GM12878 (cell line): Measurements from ENCODE around the gene TOR2A. TPM values are rescaled to one million over a fixed set of nuclear protein-coding genes. Genes with fewer than 3 reads are reported as not detected.

Experiments
- BRCA1 ChIP-seq: IDR thresholded peaks from 2 replicates; pipeline ENCODE4 v1.6.1; 2011; ENCODE audit warnings: low read depth, low read length, improper control_type of control experiment
- EZH2 ChIP-seq: IDR thresholded peaks from 2 replicates; pipeline ENCODE4 v1.6.1; 2012; ENCODE audit warnings: low read depth, mild to moderate bottlenecking, control low read depth, inconsistent platforms, low read length, borderline replicate concordance; ENCODE audit not compliant: control insufficient read depth
- HDAC2 ChIP-seq: fragments of 200-600 bp; sonication (generic); IDR thresholded peaks from 2 replicates; pipeline ENCODE4 v1.6.1; 2017
- IKZF2 ChIP-seq, 2 experiments: fragments of 450-650 bp; IDR thresholded peaks; 2 replicates each; pipeline ENCODE4 v1.6.1; 2017; ENCODE audit warnings: mild to moderate bottlenecking in 2 of 2, moderate library complexity in 2 of 2
- IRF4 ChIP-seq: IDR thresholded peaks from 2 replicates; pipeline ENCODE4 v1.6.1; 2011; ENCODE audit warnings: low read depth, low read length
- KAT2A ChIP-seq: conservative IDR thresholded peaks from 2 replicates; pipeline ENCODE4 v1.6.1; 2011; ENCODE audit warnings: low read depth, low read length; ENCODE audit not compliant: control insufficient read depth
- KLF5 ChIP-seq: fragments of 450-650 bp; IDR thresholded peaks from 2 replicates; pipeline ENCODE4 v1.6.1; 2014; ENCODE audit warnings: mild to moderate bottlenecking; ENCODE audit not compliant: partially characterized antibody
- LARP7 ChIP-seq: fragments of 450-650 bp; IDR thresholded peaks from 2 replicates; pipeline ENCODE4 v1.6.1; 2017; ENCODE audit warnings: mild to moderate bottlenecking
- MYB ChIP-seq: fragments of 150-350 bp; IDR thresholded peaks from 2 replicates; pipeline ENCODE4 v1.6.1; 2014; ENCODE audit warnings: mild to moderate bottlenecking, low read depth, low read length, borderline replicate concordance
- NBN ChIP-seq: fragments of 450-650 bp; IDR thresholded peaks from 2 replicates; pipeline ENCODE4 v1.6.1; 2016
- NFIC ChIP-seq: IDR thresholded peaks from 2 replicates; pipeline ENCODE4 v1.6.1; 2012; ENCODE audit warnings: low read depth, mild to moderate bottlenecking, inconsistent platforms, low read length, moderate library complexity
- NFYB ChIP-seq: IDR thresholded peaks from 2 replicates; pipeline ENCODE4 v1.6.1; 2011; ENCODE audit warnings: low read depth, mild to moderate bottlenecking, low read length, improper control_type of control experiment, moderate library complexity; ENCODE audit not compliant: insufficient read depth
- NR2C2 ChIP-seq: IDR thresholded peaks from 2 replicates; pipeline ENCODE4 v1.6.1; 2011; ENCODE audit warnings: borderline replicate concordance, low read depth; ENCODE audit not compliant: control insufficient read depth, insufficient read length
- POLR2A ChIP-seq: IDR thresholded peaks from 2 replicates; pipeline ENCODE4 v1.6.1; 2011; ENCODE audit warnings: low read depth, mild to moderate bottlenecking, low read length
- SIN3A ChIP-seq: IDR thresholded peaks from 2 replicates; pipeline ENCODE4 v1.6.1; 2012; ENCODE audit warnings: low read depth, low read length, improper control_type of control experiment
- SMAD1 ChIP-seq: fragments of 450-650 bp; IDR thresholded peaks from 2 replicates; pipeline ENCODE4 v1.6.1; 2018; ENCODE audit warnings: mild to moderate bottlenecking, low read depth; ENCODE audit not compliant: partially characterized antibody
- SMC3 ChIP-seq: IDR thresholded peaks from 2 replicates; pipeline ENCODE4 v1.6.1; 2011; ENCODE audit warnings: low read length, improper control_type of control experiment, borderline replicate concordance
- SP1 ChIP-seq: IDR thresholded peaks from one replicate; pipeline ENCODE4 v1.6.1; 2011; ENCODE audit warnings: low read depth, low read length
- STAT1 ChIP-seq: fragments of 450-650 bp; conservative IDR thresholded peaks from 2 replicates; pipeline ENCODE4 v1.6.1; 2014; ENCODE audit warnings: antibody characterized with exemption, mild to moderate bottlenecking
- SUZ12 ChIP-seq: fragments of 200-600 bp; sonication (generic); IDR thresholded peaks from one replicate; pipeline ENCODE4 v1.6.1; 2018; ENCODE audit warnings: antibody characterized with exemption, mild to moderate bottlenecking; ENCODE audit not compliant: unreplicated experiment
- TAF1 ChIP-seq: IDR thresholded peaks from 2 replicates; pipeline ENCODE4 v1.6.1; 2011; ENCODE audit warnings: mild to moderate bottlenecking, low read depth, low read length, borderline replicate concordance
- YY1 ChIP-seq: IDR thresholded peaks from 2 replicates; pipeline ENCODE4 v1.6.1; 2011; ENCODE audit warnings: low read depth, mild to moderate bottlenecking, low read length
- ZNF384 ChIP-seq: IDR thresholded peaks from 2 replicates; pipeline ENCODE4 v1.6.1; 2012; ENCODE audit warnings: low read depth, mild to moderate bottlenecking, low read length, improper control_type of control experiment, borderline replicate concordance
- ZZZ3 ChIP-seq: IDR thresholded peaks from 2 replicates; pipeline ENCODE4 v1.6.1; 2011; ENCODE audit warnings: low read depth; ENCODE audit not compliant: control insufficient read depth, insufficient read length
- polyA plus RNA-seq, 11 experiments: library from polyadenylated mRNA; depleted of rRNA in 4 of 11; unstranded in 6 of 11; stranded (reverse) in 5 of 11; fragments of >200 nt; fragmentation: Nextera tagmentation in 4 of 11; fragmentation: Illumina TruSeq in 1 of 11; extraction: Ambion mirVana in 4 of 11; extraction: Trizol in 1 of 11; gene quantifications; 1 replicate in 1 of 11; 2 replicates in 10 of 11; pipeline versions ENCODE4 v1.2.1 to v1.2.3, GENCODE V29; 2011 to 2016; ENCODE audit warnings: inconsistent platforms in 2 of 11, missing spikeins in 2 of 11, low read depth in 1 of 11
- total RNA-seq, 4 experiments: library from RNA; depleted of rRNA in 3 of 4; stranded (reverse); fragments of >200 nt in 3 of 4; fragmentation: Illumina TruSeq in 1 of 4; extraction: Trizol in 1 of 4; gene quantifications; 2 replicates each; pipeline versions ENCODE4 v1.2.1 to v1.2.3, GENCODE V29; 2013 to 2021
- TF ChIP-seq, protein P1 (sequence below): fragments of 450-650 bp; IDR thresholded peaks from 2 replicates; pipeline ENCODE4 v1.6.1; 2018; ENCODE audit warnings: mild to moderate bottlenecking, low read depth, moderate library complexity; ENCODE audit not compliant: partially characterized antibody
- TF ChIP-seq, protein P2 (sequence below): fragments of 450-650 bp; IDR thresholded peaks from 2 replicates; pipeline ENCODE4 v1.6.1; 2017; ENCODE audit warnings: mild to moderate bottlenecking, moderate library complexity

TOR2A gene
- total and polyA plus RNA-seq, 10 of the 15 experiments (the other 5 are each of a cell fraction or from before 2014, with no cell fraction given), result 0.52 to 23.7 (median 8.5) TPM

DNA sequence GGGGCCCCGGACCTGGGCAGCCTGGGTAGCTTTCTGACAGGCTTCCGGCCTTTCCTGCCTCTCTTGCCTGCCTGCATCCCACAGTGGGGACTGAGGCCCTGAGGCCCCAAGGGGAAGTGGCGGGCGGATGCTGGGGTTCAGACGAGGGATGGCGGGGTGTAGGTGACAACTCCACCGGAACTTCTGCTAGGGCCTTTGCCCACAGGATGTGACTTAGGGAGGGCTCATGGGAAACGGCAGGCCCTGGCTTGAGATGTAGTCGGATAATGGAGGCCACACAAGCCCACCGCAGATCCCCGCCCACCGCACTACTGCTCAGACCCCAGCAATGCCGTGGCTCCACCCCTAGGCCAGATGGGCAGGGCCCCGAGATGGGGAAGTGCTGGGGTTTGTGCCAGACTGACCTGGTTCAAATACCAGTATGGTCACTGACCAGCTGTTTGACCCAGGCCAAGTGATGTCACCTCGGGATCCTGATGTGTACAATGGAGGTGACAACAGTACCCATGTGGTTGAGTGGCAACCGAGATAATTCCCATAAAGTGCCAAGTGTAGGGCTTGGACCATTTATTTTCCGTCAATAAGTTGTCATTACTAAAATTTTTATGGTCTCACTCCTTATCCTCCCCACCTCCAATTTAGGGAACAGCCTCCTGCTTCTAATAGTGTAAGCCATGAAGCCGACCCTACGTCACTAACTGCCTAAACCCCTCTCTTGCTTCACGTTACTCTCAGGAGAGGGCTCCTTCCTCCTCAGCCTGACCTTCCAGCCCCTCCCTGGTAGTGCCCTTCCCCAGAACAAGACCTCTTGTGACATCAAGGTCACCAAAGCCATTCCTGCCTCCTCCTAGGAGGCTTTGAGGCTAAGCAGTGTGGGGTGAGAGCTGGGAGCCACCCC, 48.3 kb upstream of the TOR2A start (continued):
- TF ChIP-seq NFIC (no peak), SIN3A (no peak), ZNF384 (no peak), KLF5 (no peak), NFYB (no peak), IKZF2 (IDR thresholded peaks at IDR 0.05) (peak; percentile 66 to 85), IRF4 (no peak), MYB (no peak), KAT2A (no peak), EZH2 (no peak), NR2C2 (no peak), SMAD1 (no peak), TAF1 (peak; percentile 53; the same call in 1 of the 2 replicates), SMC3 (no peak), LARP7 (no peak), SP1 (no peak), ZZZ3 (no peak), POLR2A (peak; percentile 70), YY1 (peak; percentile 68; the same call in 1 of the 2 replicates), SUZ12 (no peak), BRCA1 (no peak), HDAC2 (no peak), NBN (peak; percentile 61; the same call in 1 of the 2 replicates), STAT1 (no peak)
- TF ChIP-seq, protein P1, sequence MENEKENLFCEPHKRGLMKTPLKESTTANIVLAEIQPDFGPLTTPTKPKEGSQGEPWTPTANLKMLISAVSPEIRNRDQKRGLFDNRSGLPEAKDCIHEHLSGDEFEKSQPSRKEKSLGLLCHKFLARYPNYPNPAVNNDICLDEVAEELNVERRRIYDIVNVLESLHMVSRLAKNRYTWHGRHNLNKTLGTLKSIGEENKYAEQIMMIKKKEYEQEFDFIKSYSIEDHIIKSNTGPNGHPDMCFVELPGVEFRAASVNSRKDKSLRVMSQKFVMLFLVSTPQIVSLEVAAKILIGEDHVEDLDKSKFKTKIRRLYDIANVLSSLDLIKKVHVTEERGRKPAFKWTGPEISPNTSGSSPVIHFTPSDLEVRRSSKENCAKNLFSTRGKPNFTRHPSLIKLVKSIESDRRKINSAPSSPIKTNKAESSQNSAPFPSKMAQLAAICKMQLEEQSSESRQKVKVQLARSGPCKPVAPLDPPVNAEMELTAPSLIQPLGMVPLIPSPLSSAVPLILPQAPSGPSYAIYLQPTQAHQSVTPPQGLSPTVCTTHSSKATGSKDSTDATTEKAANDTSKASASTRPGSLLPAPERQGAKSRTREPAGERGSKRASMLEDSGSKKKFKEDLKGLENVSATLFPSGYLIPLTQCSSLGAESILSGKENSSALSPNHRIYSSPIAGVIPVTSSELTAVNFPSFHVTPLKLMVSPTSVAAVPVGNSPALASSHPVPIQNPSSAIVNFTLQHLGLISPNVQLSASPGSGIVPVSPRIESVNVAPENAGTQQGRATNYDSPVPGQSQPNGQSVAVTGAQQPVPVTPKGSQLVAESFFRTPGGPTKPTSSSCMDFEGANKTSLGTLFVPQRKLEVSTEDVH, result no peak
- TF ChIP-seq, protein P2, sequence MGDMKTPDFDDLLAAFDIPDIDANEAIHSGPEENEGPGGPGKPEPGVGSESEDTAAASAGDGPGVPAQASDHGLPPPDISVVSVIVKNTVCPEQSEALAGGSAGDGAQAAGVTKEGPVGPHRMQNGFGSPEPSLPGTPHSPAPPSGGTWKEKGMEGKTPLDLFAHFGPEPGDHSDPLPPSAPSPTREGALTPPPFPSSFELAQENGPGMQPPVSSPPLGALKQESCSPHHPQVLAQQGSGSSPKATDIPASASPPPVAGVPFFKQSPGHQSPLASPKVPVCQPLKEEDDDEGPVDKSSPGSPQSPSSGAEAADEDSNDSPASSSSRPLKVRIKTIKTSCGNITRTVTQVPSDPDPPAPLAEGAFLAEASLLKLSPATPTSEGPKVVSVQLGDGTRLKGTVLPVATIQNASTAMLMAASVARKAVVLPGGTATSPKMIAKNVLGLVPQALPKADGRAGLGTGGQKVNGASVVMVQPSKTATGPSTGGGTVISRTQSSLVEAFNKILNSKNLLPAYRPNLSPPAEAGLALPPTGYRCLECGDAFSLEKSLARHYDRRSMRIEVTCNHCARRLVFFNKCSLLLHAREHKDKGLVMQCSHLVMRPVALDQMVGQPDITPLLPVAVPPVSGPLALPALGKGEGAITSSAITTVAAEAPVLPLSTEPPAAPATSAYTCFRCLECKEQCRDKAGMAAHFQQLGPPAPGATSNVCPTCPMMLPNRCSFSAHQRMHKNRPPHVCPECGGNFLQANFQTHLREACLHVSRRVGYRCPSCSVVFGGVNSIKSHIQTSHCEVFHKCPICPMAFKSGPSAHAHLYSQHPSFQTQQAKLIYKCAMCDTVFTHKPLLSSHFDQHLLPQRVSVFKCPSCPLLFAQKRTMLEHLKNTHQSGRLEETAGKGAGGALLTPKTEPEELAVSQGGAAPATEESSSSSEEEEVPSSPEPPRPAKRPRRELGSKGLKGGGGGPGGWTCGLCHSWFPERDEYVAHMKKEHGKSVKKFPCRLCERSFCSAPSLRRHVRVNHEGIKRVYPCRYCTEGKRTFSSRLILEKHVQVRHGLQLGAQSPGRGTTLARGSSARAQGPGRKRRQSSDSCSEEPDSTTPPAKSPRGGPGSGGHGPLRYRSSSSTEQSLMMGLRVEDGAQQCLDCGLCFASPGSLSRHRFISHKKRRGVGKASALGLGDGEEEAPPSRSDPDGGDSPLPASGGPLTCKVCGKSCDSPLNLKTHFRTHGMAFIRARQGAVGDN, result peak; percentile 97
